B cell (primary cell): ENCODE measurements around the gene C6orf136. TPM values are rescaled to one million over a fixed set of nuclear protein-coding genes. Genes with fewer than 3 reads are reported as not detected.

Experiments
- ATAC-seq: fragments of 200-7000 bp; cut with Tn5 transposase; one replicate; pipeline ENCODE4 v1.10.0; 2021; ENCODE audit warnings: low read depth, mild to moderate bottlenecking, moderate number of reproducible peaks, moderate library complexity
- CTCF ChIA-PET: fragments of 350-600 bp; sonication (Branson Sonifier 250); formaldehyde crosslinking; loops from one replicate; lab custom pipeline; 2021; ENCODE audit warnings: antibody characterized with exemption, inconsistent platforms; lab: Charles Lee
- POLR2A ChIA-PET: fragments of 350-600 bp; sonication (Branson Sonifier 250); formaldehyde crosslinking; loops from one replicate; lab custom pipeline; 2021; ENCODE audit warnings: antibody characterized with exemption; lab: Charles Lee
- DNase-seq: peaks from one replicate; pipeline ENCODE4 v3.0.0; 2013
- H2AFZ ChIP-seq: 2 replicates; pipeline ENCODE4 v1.6.1; 2012; ENCODE audit warnings: mild to moderate bottlenecking, low read depth, low read length; ENCODE audit not compliant: insufficient read depth, poor library complexity, severe bottlenecking
- H3K27ac ChIP-seq, 2 donors: 1 replicate in 1 of 2; 2 replicates in 1 of 2; pipeline ENCODE4 v1.5.1; 2012 to 2013; ENCODE audit warnings: low read length in 2 of 2, mild to moderate bottlenecking in 2 of 2, moderate library complexity in 1 of 2
- H3K27me3 ChIP-seq, 4 experiments: fragments of 200-600 bp in 1 of 4; sonication (generic) in 1 of 4; replicated peaks in 1 of 4; 1 replicate in 2 of 4; 2 replicates in 2 of 4; pipeline versions ENCODE4 v1.6.1 to v1.7.0; 2013 to 2016; ENCODE audit warnings: low read length in 3 of 4, mild to moderate bottlenecking in 2 of 4, mixed read lengths in 1 of 4, moderate library complexity in 1 of 4; ENCODE audit not compliant: insufficient read depth in 4 of 4, control insufficient read depth in 3 of 4; ENCODE audit errors: control extremely low read depth in 1 of 4
- H3K36me3 ChIP-seq, 2 experiments: replicated peaks in 1 of 2; 1 replicate in 1 of 2; 2 replicates in 1 of 2; pipeline versions ENCODE4 v1.6.1 to v1.7.1; 2013; ENCODE audit warnings: low read length in 1 of 2; ENCODE audit not compliant: insufficient read depth in 2 of 2, control insufficient read depth in 1 of 2; ENCODE audit errors: control extremely low read depth in 1 of 2, extremely low read depth in 1 of 2
- H3K4me1 ChIP-seq, 2 donors: fragments of 200-600 bp in 1 of 2; sonication (generic) in 1 of 2; 1 replicate in 1 of 2; 2 replicates in 1 of 2; pipeline versions ENCODE4 v1.5.1 to v1.6.1; 2013 to 2017; ENCODE audit warnings: low read length in 2 of 2; ENCODE audit not compliant: control insufficient read depth in 2 of 2, insufficient read depth in 2 of 2
- H3K4me2 ChIP-seq: replicated peaks from 2 replicates; pipeline ENCODE3; 2012; ENCODE audit warnings: mild to moderate bottlenecking, low read depth, low read length; ENCODE audit not compliant: poor library complexity, severe bottlenecking
- H3K4me3 ChIP-seq, 5 experiments: fragments of 200-600 bp in 1 of 5; sonication (generic) in 1 of 5; 1 replicate in 3 of 5; 2 replicates in 2 of 5; pipeline versions ENCODE4 v1.5.1 to v1.7.0; 2011 to 2016; ENCODE audit warnings: low read length in 4 of 5, mild to moderate bottlenecking in 4 of 5, low read depth in 2 of 5, control low read depth in 1 of 5, moderate library complexity in 1 of 5; ENCODE audit not compliant: insufficient read depth in 1 of 5; ENCODE audit errors: control extremely low read depth in 1 of 5, extremely low read depth in 1 of 5
- H3K79me2 ChIP-seq: fragments of 200-600 bp; sonication (generic); one replicate; pipeline ENCODE4 v1.6.0; 2016; ENCODE audit warnings: low read length; ENCODE audit not compliant: control insufficient read depth, insufficient read depth
- H3K9ac ChIP-seq: fragments of 200-600 bp; sonication (generic); 2 replicates; pipeline ENCODE4 v1.6.1; 2017; ENCODE audit warnings: mild to moderate bottlenecking, low read length, moderate library complexity
- H3K9me3 ChIP-seq, 3 donors: one replicate each; pipeline versions ENCODE4 v1.6.1 to v1.7.1; 2013; ENCODE audit warnings: low read length in 2 of 3; ENCODE audit not compliant: control insufficient read depth in 2 of 3, insufficient read depth in 1 of 3; ENCODE audit errors: control extremely low read depth in 1 of 3
- H4K20me1 ChIP-seq: 2 replicates; pipeline ENCODE4 v1.6.0; 2012; ENCODE audit warnings: mild to moderate bottlenecking, low read length; ENCODE audit not compliant: insufficient read depth, control insufficient read depth, poor library complexity, severe bottlenecking
- H3K27ac Mint-ChIP-seq: one replicate; pipeline ENCODE4 v1.8.0; 2021; ENCODE audit warnings: mixed read lengths
- H3K27me3 Mint-ChIP-seq: one replicate; pipeline ENCODE4 v1.8.0; 2021; ENCODE audit warnings: mixed read lengths
- H3K4me1 Mint-ChIP-seq: one replicate; pipeline ENCODE4 v1.8.0; 2021; ENCODE audit warnings: mixed read lengths
- H3K4me3 Mint-ChIP-seq: one replicate; pipeline ENCODE4 v1.8.0; 2021; ENCODE audit warnings: mixed read lengths
- H3K9me3 Mint-ChIP-seq: one replicate; pipeline ENCODE4 v1.8.0; 2022; ENCODE audit warnings: mixed read lengths; ENCODE audit not compliant: insufficient read depth
- CTCF ChIP-seq: fragments of 200-600 bp; IDR thresholded peaks from one replicate; pipeline ENCODE4 v1.8.0; 2022; ENCODE audit warnings: antibody characterized with exemption, mild to moderate bottlenecking
- EZH2 ChIP-seq: IDR thresholded peaks from 2 replicates; pipeline ENCODE4 v1.6.1; 2012; ENCODE audit warnings: borderline replicate concordance, low read depth, mild to moderate bottlenecking, moderate library complexity, low read length; ENCODE audit not compliant: insufficient read depth, poor library complexity, severe bottlenecking
- WGBS: methylation state at CpG from one replicate; pipeline ENCODE4 v1.1.5; 2013; ENCODE audit warnings: missing lambda C conversion rate; ENCODE audit not compliant: insufficient coverage; 5-methylcytosine and 5-hydroxymethylcytosine counted together
- intact Hi-C: fragments of 100-400 bp; cut with micrococcal nuclease; formaldehyde crosslinking; loops from one replicate; pipeline ENCODE4 v1.10.0; 2022
- polyA plus RNA-seq: library from polyadenylated mRNA; depleted of rRNA; stranded (reverse); fragments of >200 nt; gene quantifications from 2 replicates; pipeline ENCODE4 v1.2.3, GENCODE V29; 2012
- total RNA-seq, 2 donors: library from RNA; stranded (reverse); fragments of 120-200 nt in 1 of 2; gene quantifications; 1 replicate in 1 of 2; 2 replicates in 1 of 2; pipeline versions ENCODE4 v1.2.3 to v1.2.4, GENCODE V29; 2013 to 2022

The C6orf136 gene
- total and polyA plus RNA-seq, 2 donors (not counting 1 experiment from before 2014, with no cell fraction given) = 36.6 to 37.2 TPM

- Histone ChIP-seq H3K27ac (peak within 1 kb of the TSS; percentile 54 to 75), H2AFZ (peak within 1 kb of the TSS; percentile 82), H3K36me3 (peaks cover 4 to 39% of the 10 kb centered on the region in 2 experiments), H3K4me1 (peaks cover 10 to 19% of the 10 kb centered on the region in 2 donors), H3K4me3 (peak within 1 kb of the TSS; percentile 85 to 100 (median 98)), H4K20me1 (peaks cover 30% of the 10 kb centered on the region), H3K9ac (peak within 1 kb of the TSS; percentile 87), H3K79me2 (peaks cover 29% of the 10 kb centered on the region), H3K4me2 (peak within 1 kb of the TSS; percentile 84), H3K9me3 (no peaks in the 10 kb centered on the region), H3K27me3 (no peaks in the 10 kb centered on the region)
- H3K4me3 Mint-ChIP-seq = peak within 1 kb of the TSS; percentile 84
- H3K27ac Mint-ChIP-seq = peak within 1 kb of the TSS; percentile 87
- peak; percentile 88 for ATAC-seq
- no peaks in the 10 kb centered on the region for H3K9me3 Mint-ChIP-seq
- under 1% methylated on average over 52 of the region's 57 CpGs for WGBS
- H3K27me3 Mint-ChIP-seq = no peaks in the 10 kb centered on the region
- CTCF ChIA-PET = interaction anchor here (0.6 to 19.8 kb wide), 18 partner anchors 9 to 205 kb away, joined by 3 to 963 read pairs (median 4); partner anchors contain the start of genes ATAT1, IER3, MDC1 and TUBB
- DNase-seq = peak; percentile 97
- H3K4me1 Mint-ChIP-seq = peaks cover 29% of the 10 kb centered on the region
- TF ChIP-seq CTCF (peak; percentile 79), EZH2 (no peak)
- intact Hi-C loops = loop anchor here (1.0 to 5.0 kb wide), 10 partner anchors 10 to 190 kb away; partner anchors contain the start of genes ABCF1, ATAT1, C6orf136 and GNL1
- POLR2A ChIA-PET = interaction anchor here (0.7 to 3.4 kb wide), 9 partner anchors 9 to 622 kb away, joined by 3 to 22 read pairs (median 4); partner anchors contain the start of genes MDC1 and VARS2
Observed at GRCh38 chr6:30672445-30673253, 25.7 kb downstream of the C6orf136 start, which contains the start of gene DHX16. Gene DHX16 (minus strand): TSS chr6:30673006. CDS start chr6:30672841, 165 bp downstream.
